Right atrium auricular region (tissue), 2 donors: ENCODE measurements around the gene UGT1A8. TPM values are rescaled to one million over a fixed set of nuclear protein-coding genes. Genes with fewer than 3 reads are reported as not detected.

ENCODE experiments used
- DNase-seq: peaks from one replicate; pipeline ENCODE4 v3.0.0-alpha.2; 2019; ENCODE audit warnings: low spot score
- H3K27ac ChIP-seq, 2 donors: fragments of 200-600 bp; sonication (generic); 1 replicate in 1 of 2; 2 replicates in 1 of 2; pipeline ENCODE4 v1.5.1; 2016 to 2019
- H3K27me3 ChIP-seq, 2 donors: fragments of 200-600 bp; sonication (generic); one replicate each; pipeline versions ENCODE4 v1.5.1 to v1.6.0; 2017 to 2019
- H3K36me3 ChIP-seq: fragments of 200-600 bp; sonication (generic); one replicate; pipeline ENCODE4 v1.5.1; 2016
- H3K4me1 ChIP-seq, 2 donors: fragments of 200-600 bp; sonication (generic); one replicate each; pipeline versions ENCODE4 v1.5.1 to v1.6.0; 2017 to 2019
- H3K4me3 ChIP-seq, 2 donors: fragments of 200-600 bp; sonication (generic); 1 replicate in 1 of 2; 2 replicates in 1 of 2; pipeline ENCODE4 v1.5.1; 2017 to 2019; ENCODE audit warnings: mild to moderate bottlenecking in 1 of 2, moderate library complexity in 1 of 2
- H3K9me3 ChIP-seq, 2 donors: fragments of 200-600 bp; sonication (generic); one replicate each; pipeline ENCODE4 v1.5.1; 2019
- CTCF ChIP-seq, 2 donors: fragments of 200-600 bp; sonication (generic); IDR thresholded peaks; one replicate each; pipeline ENCODE4 v1.5.1; 2019; ENCODE audit warnings: antibody characterized with exemption in 2 of 2
- total RNA-seq, 2 donors: library from RNA; depleted of rRNA; stranded (reverse); fragments of >200 nt; gene quantifications; one replicate each; pipeline ENCODE4 v1.1.0, GENCODE V29; 2016

The UGT1A8 gene
- total RNA-seq, 2 donors from 2014 or later = not detected

GRCh38 chr2:233663911-233664310 lies 46.5 kb downstream of the UGT1A8 start:
- Histone ChIP-seq H3K9me3 (no peaks in the 10 kb centered on the region), H3K36me3 (no peaks in the 10 kb centered on the region), H3K27ac (no peak overlapping the region), H3K27me3 (no peaks in the 10 kb centered on the region), H3K4me3 (no peak overlapping the region), H3K4me1 (no peaks in the 10 kb centered on the region)
- DNase-seq = no peak
- TF ChIP-seq CTCF (IDR thresholded peaks at IDR 0.05) = no peak

- no peak for TF ChIP-seq CTCF (IDR thresholded peaks at IDR 0.05)
- H3K4me3 ChIP-seq = no peak overlapping the region
- no peaks in the 10 kb centered on the region for H3K9me3 ChIP-seq
- H3K36me3 ChIP-seq = no peaks in the 10 kb centered on the region
- no peaks in the 10 kb centered on the region for H3K27me3 ChIP-seq
- no peak for DNase-seq
- H3K4me1 ChIP-seq = no peaks in the 10 kb centered on the region
- H3K27ac ChIP-seq = no peak overlapping the region
Measured at GRCh38 chr2:233668605-233669260, 51.3 kb downstream of the UGT1A8 start.

- Histone ChIP-seq H3K4me3 (no peak within 1 kb of the TSS), H3K27ac (no peak within 1 kb of the TSS), H3K4me1 (no peaks in the 10 kb centered on the region), H3K36me3 (no peaks in the 10 kb centered on the region), H3K9me3 (no peaks in the 10 kb centered on the region), H3K27me3 (no peaks in the 10 kb centered on the region)
- DNase-seq = no peak
- TF ChIP-seq CTCF (IDR thresholded peaks at IDR 0.05) = no peak
Measured at GRCh38 chr2:233671290-233672161, 54.1 kb downstream of the UGT1A8 start, which contains the start of gene UGT1A9. Gene UGT1A9, plus strand, starts transcription at chr2:233671898. Its CDS starts 37 bp downstream, at chr2:233671935.

GRCh38 chr2:233672886-233673285 lies 55.5 kb downstream of the UGT1A8 start:
- TF ChIP-seq CTCF (IDR thresholded peaks at IDR 0.05) = no peak
- H3K4me1 ChIP-seq = no peaks in the 10 kb centered on the region
- no peaks in the 10 kb centered on the region for H3K9me3 ChIP-seq
- H3K4me3 ChIP-seq = no peak overlapping the region
- H3K27ac ChIP-seq = no peak overlapping the region
- no peaks in the 10 kb centered on the region for H3K27me3 ChIP-seq
- H3K36me3 ChIP-seq = no peaks in the 10 kb centered on the region
- DNase-seq = no peak

- no peaks in the 10 kb centered on the region for H3K27me3 ChIP-seq
- H3K27ac ChIP-seq = no peak overlapping the region
- H3K9me3 ChIP-seq = no peaks in the 10 kb centered on the region
- DNase-seq = no peak
- no peak overlapping the region for H3K4me3 ChIP-seq
- no peaks in the 10 kb centered on the region for H3K4me1 ChIP-seq
- no peaks in the 10 kb centered on the region for H3K36me3 ChIP-seq
- no peak for TF ChIP-seq CTCF (IDR thresholded peaks at IDR 0.05)
Measured at GRCh38 chr2:233673896-233674295, 56.5 kb downstream of the UGT1A8 start.
